Measurements from ENCODE around the gene SLFNL1. TPM values are rescaled to one million over a fixed set of nuclear protein-coding genes. Genes with fewer than 3 reads are reported as not detected.
A peak's percentile ranks its signal among the peaks of the same experiment; 100 is the strongest.

SLFNL1 gene
- total RNA-seq, 1 donor from 2014 or later, result 0.18 TPM

DNA sequence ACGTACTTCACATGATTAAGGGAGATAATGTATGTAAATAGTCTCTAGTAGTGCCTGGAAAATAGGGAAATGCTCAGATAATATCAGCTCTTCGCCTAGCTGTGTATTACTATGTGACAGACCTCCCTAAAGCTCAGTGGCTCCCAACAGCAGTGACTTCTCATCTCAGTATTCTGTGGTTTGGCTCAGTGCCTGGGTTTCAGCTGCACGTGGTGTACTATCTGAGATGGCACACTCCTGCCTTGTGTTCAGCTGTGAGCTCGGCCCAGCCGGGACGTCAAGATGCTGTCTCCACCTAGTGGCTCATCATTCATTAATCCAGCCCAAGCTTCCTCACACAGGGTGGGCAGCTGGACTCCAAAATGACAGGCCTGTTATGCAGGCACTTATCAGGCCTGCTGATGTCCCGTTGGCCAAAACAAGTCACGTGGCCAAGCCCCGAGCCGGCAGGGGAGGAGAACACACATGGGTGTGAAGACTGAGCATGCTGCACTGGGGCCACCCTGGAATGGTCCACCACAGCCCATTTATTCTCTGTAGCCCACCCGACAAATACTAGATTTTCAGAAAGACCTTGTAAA lies 17.8 kb downstream of the SLFNL1 start:
- H3K4me1 Mint-ChIP-seq (ENCODE audit: low read depth, unreplicated experiment), result peaks cover 29% of the 10 kb centered on the region
- no peak overlapping the region for H3K9ac ChIP-seq (ENCODE audit: low read length)
- H3K4me3 ChIP-seq (ENCODE audit: insufficient read depth, low read depth, low read length), result no peak overlapping the region
- peaks cover 9% of the 10 kb centered on the region for H3K79me2 ChIP-seq (ENCODE audit: insufficient read depth, low read length)
- peak overlapping the region; percentile 81 for H3K27ac Mint-ChIP-seq (ENCODE audit: unreplicated experiment)
- peaks cover 80% of the 10 kb centered on the region for H3K36me3 ChIP-seq (ENCODE audit: insufficient read depth, low read length)
- peak overlapping the region; percentile 53 for H3K27ac ChIP-seq (ENCODE audit: low read depth, low read length)
- peaks cover 69% of the 10 kb centered on the region for H4K20me1 ChIP-seq (ENCODE audit: insufficient read depth, low read length)
- peak; percentile 59 for TF ChIP-seq CTCF (IDR thresholded peaks at IDR 0.05; ENCODE audit: insufficient read depth, low read depth, low read length)
- no peak for TF ChIP-seq EZH2 (IDR thresholded peaks at IDR 0.05; ENCODE audit: insufficient read depth, low read length)
- DNase-seq (ENCODE audit: low read depth) (peak; percentile 98), FAIRE-seq (peak; percentile 99)
- peaks cover 48% of the 10 kb centered on the region for H3K36me3 Mint-ChIP-seq (ENCODE audit: low read depth, unreplicated experiment)
- peaks cover 23% of the 10 kb centered on the region for H3K4me1 ChIP-seq (ENCODE audit: insufficient read depth, low read length)
- H3K4me3 Mint-ChIP-seq (ENCODE audit: unreplicated experiment), result no peak overlapping the region
- H3K4me2 ChIP-seq (ENCODE audit: low read length), result peak overlapping the region; percentile 40
- H2AFZ ChIP-seq (ENCODE audit: low read depth, low read length), result no peak overlapping the region
- H3K27me3 Mint-ChIP-seq (ENCODE audit: low read depth, unreplicated experiment), result no peaks in the 10 kb centered on the region
- H3K27me3 ChIP-seq (ENCODE audit: insufficient read depth, low read length), result no peaks in the 10 kb centered on the region
- H3K9me3 ChIP-seq (ENCODE audit: insufficient read depth, low read depth, low read length), result no peaks in the 10 kb centered on the region
- no peaks in the 10 kb centered on the region for H3K9me3 Mint-ChIP-seq (ENCODE audit: unreplicated experiment)

DNA sequence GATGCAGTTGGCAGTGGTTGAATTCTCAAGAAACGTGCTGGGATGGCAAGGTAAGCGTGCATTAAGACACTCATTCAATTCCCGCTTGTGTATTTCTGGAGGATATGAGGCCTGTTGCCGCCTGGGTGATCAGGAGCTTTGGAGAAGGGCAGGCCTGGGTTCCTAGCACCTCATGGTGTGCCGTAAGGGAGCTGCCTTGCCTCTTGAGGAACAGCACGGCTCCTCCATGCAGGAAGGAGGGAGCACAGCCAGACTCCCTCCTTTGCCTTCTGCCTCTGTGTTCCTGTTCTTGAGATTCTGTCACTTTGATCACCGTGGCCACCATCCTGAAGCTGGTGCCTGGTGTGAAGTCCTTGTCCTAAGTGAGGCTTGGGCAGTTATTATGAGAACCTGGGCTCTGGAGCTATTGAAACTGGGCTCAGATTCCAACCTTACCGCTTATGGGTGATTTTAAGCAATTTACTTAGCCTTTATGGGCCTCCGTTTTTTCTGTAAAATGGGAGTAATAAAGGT lies 18.3 kb downstream of the SLFNL1 start:
- peaks cover 27% of the 10 kb centered on the region for H3K4me1 Mint-ChIP-seq (ENCODE audit: low read depth, unreplicated experiment)
- no peaks in the 10 kb centered on the region for H3K27me3 Mint-ChIP-seq (ENCODE audit: low read depth, unreplicated experiment)
- peak overlapping the region; percentile 40 for H3K4me2 ChIP-seq (ENCODE audit: low read length)
- no peaks in the 10 kb centered on the region for H3K27me3 ChIP-seq (ENCODE audit: insufficient read depth, low read length)
- H3K36me3 Mint-ChIP-seq (ENCODE audit: low read depth, unreplicated experiment), result peaks cover 43% of the 10 kb centered on the region
- no peak for DNase-seq (ENCODE audit: low read depth)
- no peaks in the 10 kb centered on the region for H3K9me3 Mint-ChIP-seq (ENCODE audit: unreplicated experiment)
- H3K9ac ChIP-seq (ENCODE audit: low read length), result peak overlapping the region; percentile 1
- no peak overlapping the region for H3K4me3 ChIP-seq (ENCODE audit: insufficient read depth, low read depth, low read length)
- H3K79me2 ChIP-seq (ENCODE audit: insufficient read depth, low read length), result peaks cover 14% of the 10 kb centered on the region
- peak overlapping the region; percentile 53 for H3K27ac ChIP-seq (ENCODE audit: low read depth, low read length)
- H3K4me3 Mint-ChIP-seq (ENCODE audit: unreplicated experiment), result no peak overlapping the region
- H3K4me1 ChIP-seq (ENCODE audit: insufficient read depth, low read length), result peaks cover 23% of the 10 kb centered on the region
- no peak for FAIRE-seq
- no peaks in the 10 kb centered on the region for H3K9me3 ChIP-seq (ENCODE audit: insufficient read depth, low read depth, low read length)
- peaks cover 70% of the 10 kb centered on the region for H4K20me1 ChIP-seq (ENCODE audit: insufficient read depth, low read length)
- H3K36me3 ChIP-seq (ENCODE audit: insufficient read depth, low read length), result peaks cover 80% of the 10 kb centered on the region
- TF ChIP-seq CTCF (IDR thresholded peaks at IDR 0.05; ENCODE audit: insufficient read depth, low read depth, low read length), result no peak
- TF ChIP-seq EZH2 (IDR thresholded peaks at IDR 0.05; ENCODE audit: insufficient read depth, low read length), result no peak
- no peak overlapping the region for H2AFZ ChIP-seq (ENCODE audit: low read depth, low read length)
- H3K27ac Mint-ChIP-seq (ENCODE audit: unreplicated experiment), result peak overlapping the region; percentile 81

GRCh38 chr1:40998668-40999067 lies 22.9 kb downstream of the SLFNL1 start:
- Mint-ChIP-seq H3K4me1 (ENCODE audit: low read depth, unreplicated experiment) (peaks cover 15% of the 10 kb centered on the region), H3K27me3 (ENCODE audit: low read depth, unreplicated experiment) (no peaks in the 10 kb centered on the region), H3K4me3 (ENCODE audit: unreplicated experiment) (no peak overlapping the region), H3K36me3 (ENCODE audit: low read depth, unreplicated experiment) (peaks cover 30% of the 10 kb centered on the region), H3K9me3 (ENCODE audit: unreplicated experiment) (no peaks in the 10 kb centered on the region), H3K27ac (ENCODE audit: unreplicated experiment) (no peak overlapping the region)
- Histone ChIP-seq H3K27me3 (ENCODE audit: insufficient read depth, low read length) (no peaks in the 10 kb centered on the region), H4K20me1 (ENCODE audit: insufficient read depth, low read length) (peaks cover 69% of the 10 kb centered on the region), H3K4me2 (ENCODE audit: low read length) (no peak overlapping the region), H2AFZ (ENCODE audit: low read depth, low read length) (no peak overlapping the region), H3K9ac (ENCODE audit: low read length) (no peak overlapping the region), H3K79me2 (ENCODE audit: insufficient read depth, low read length) (peaks cover 36% of the 10 kb centered on the region), H3K27ac (ENCODE audit: low read depth, low read length) (no peak overlapping the region), H3K4me3 (ENCODE audit: insufficient read depth, low read depth, low read length) (no peak overlapping the region), H3K9me3 (ENCODE audit: insufficient read depth, low read depth, low read length) (no peaks in the 10 kb centered on the region), H3K36me3 (ENCODE audit: insufficient read depth, low read length) (peaks cover 87% of the 10 kb centered on the region), H3K4me1 (ENCODE audit: insufficient read depth, low read length) (peaks cover 11% of the 10 kb centered on the region)
- FAIRE-seq (no peak), DNase-seq (ENCODE audit: low read depth) (no peak)
- TF ChIP-seq CTCF (IDR thresholded peaks at IDR 0.05; ENCODE audit: insufficient read depth, low read depth, low read length), result no peak
- TF ChIP-seq EZH2 (IDR thresholded peaks at IDR 0.05; ENCODE audit: insufficient read depth, low read length), result no peak

Measured in astrocyte (in vitro differentiated cells and primary cell).